Effector memory CD8-positive, alpha-beta T cell (primary cell): ENCODE data around the gene PIK3C2G.

Experiments
- ATAC-seq: fragments of 150-1000 bp; cut with Tn5 transposase; replicated peaks from 2 replicates; pipeline ENCODE4 v1.10.0; 2021; ENCODE audit warnings: mild to moderate bottlenecking, moderate library complexity
- DNase-seq, 3 experiments: peaks; one replicate each; pipeline ENCODE4 v3.0.0; 2021
- H3K27ac Mint-ChIP-seq, 2 donors: one replicate each; pipeline ENCODE4 v1.8.0; 2022; ENCODE audit warnings: mild to moderate bottlenecking in 2 of 2, mixed read lengths in 2 of 2, moderate library complexity in 2 of 2
- H3K27me3 Mint-ChIP-seq, 2 donors: one replicate each; pipeline ENCODE4 v1.8.0; 2022; ENCODE audit warnings: mixed read lengths in 2 of 2
- H3K36me3 Mint-ChIP-seq: one replicate; pipeline ENCODE4 v1.8.0; 2022; ENCODE audit warnings: mild to moderate bottlenecking, moderate library complexity, mixed read lengths; ENCODE audit not compliant: insufficient read depth
- H3K4me1 Mint-ChIP-seq, 2 donors: one replicate each; pipeline ENCODE4 v1.8.0; 2022; ENCODE audit warnings: low read depth in 2 of 2, mixed read lengths in 2 of 2
- H3K4me3 Mint-ChIP-seq, 2 donors: one replicate each; pipeline ENCODE4 v1.8.0; 2022; ENCODE audit warnings: mild to moderate bottlenecking in 2 of 2, mixed read lengths in 2 of 2, moderate library complexity in 2 of 2
- H3K9me3 Mint-ChIP-seq, 2 donors: one replicate each; pipeline ENCODE4 v1.8.0; 2022; ENCODE audit warnings: mixed read lengths in 2 of 2

The PIK3C2G gene

DNA sequence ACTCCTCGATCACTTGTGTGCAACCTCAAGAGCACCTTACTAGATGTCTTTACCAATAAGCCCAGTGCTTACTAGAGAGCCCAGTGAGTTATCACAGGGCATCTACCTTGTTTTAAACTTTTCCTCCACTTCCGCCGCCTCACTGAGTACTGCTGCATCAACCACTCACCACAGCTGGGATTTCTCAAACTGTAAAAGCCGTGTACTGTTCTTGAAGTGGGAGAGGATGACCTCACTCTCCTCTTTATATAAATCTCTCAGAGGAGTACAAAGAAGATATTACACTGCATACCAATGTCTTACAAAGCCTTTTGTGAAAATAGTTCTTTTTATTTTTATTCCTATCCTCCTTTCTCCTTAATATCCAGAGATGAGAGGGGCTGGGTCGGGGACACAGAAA is 382.4 kb downstream of the PIK3C2G start:
- no peaks in the 10 kb centered on the region for H3K27me3 Mint-ChIP-seq
- no peak for ATAC-seq
- no peak for DNase-seq
- no peaks in the 10 kb centered on the region for H3K9me3 Mint-ChIP-seq
- H3K4me3 Mint-ChIP-seq: no peak overlapping the region
- no peaks in the 10 kb centered on the region for H3K36me3 Mint-ChIP-seq
- H3K27ac Mint-ChIP-seq: no peak overlapping the region
- H3K4me1 Mint-ChIP-seq: no peaks in the 10 kb centered on the region

DNA sequence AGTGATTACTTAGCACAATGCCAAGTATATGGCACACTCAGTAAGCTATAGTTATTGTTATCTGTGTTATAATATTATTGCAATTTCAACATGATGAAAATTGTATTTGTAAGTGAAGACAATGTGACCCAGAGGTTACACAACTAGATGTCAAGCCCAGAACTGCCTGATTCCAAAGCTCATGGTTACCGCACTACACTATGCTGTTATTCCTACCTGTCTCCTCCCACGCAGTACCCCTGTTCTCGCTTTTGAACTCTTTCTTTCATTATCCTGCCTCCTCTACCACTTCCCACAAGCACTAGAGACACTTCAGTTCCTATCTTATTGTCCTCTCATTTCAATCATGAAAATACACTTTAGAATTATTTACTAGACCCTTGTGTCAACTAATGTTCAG is 383.2 kb downstream of the PIK3C2G start:
- DNase-seq (no peak), ATAC-seq (no peak)
- Mint-ChIP-seq H3K27me3 (no peaks in the 10 kb centered on the region), H3K27ac (no peak overlapping the region), H3K9me3 (peaks cover 6 to 8% of the 10 kb centered on the region in 2 donors), H3K36me3 (no peaks in the 10 kb centered on the region), H3K4me3 (no peak overlapping the region), H3K4me1 (no peaks in the 10 kb centered on the region)

DNA sequence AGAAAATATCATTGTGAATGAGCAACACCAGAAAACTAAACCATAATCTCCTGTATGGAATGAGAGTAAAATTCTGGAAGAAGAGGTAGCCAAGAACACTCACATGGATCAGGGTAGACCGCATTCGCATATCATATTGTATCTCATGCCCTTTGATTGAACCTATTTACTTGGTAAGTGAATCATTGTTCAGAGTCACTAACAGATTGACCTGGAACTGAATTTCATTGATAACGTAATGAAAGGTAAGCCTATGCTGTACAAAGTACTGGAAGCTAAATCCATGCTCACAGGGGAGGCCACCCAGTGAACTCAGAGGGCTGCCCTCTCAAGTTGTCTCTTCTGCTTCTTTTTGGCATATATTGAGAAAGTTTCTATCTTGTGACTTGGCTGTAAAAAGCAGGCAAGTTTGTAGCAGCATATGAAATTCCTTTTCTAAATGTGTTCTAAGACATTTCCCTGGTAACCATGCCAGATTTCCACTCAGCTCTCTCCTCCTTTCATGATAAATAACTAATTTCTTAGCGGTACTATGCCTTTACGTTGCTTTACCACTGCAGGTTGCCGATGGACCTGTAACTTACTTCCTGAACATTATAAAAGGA is 385.1 kb downstream of the PIK3C2G start:
- no peaks in the 10 kb centered on the region for H3K27me3 Mint-ChIP-seq
- H3K27ac Mint-ChIP-seq: no peak overlapping the region
- H3K4me1 Mint-ChIP-seq: no peaks in the 10 kb centered on the region
- DNase-seq: no peak
- ATAC-seq: no peak
- H3K36me3 Mint-ChIP-seq: no peaks in the 10 kb centered on the region
- H3K9me3 Mint-ChIP-seq: peaks cover 13 to 16% of the 10 kb centered on the region in 2 donors
- H3K4me3 Mint-ChIP-seq: no peak overlapping the region

DNA sequence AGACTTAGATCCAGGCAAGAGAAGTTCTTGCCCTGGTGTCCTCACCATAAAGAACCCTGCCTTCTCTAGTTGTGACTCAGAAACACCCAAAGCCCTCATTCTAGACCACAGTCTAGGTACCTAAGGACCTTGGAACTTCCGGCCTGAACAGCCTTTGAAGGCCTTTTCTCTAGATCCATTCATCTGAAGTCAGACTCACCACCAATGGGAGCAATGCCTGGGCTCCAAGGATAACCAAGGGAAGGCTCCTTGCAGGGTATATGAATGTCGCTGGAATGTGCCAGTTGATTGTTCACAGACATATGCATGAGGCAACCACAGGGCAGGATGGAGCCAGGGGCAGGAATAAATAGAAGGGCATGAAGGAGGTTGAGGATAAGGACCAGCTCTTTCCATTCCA is 390.2 kb downstream of the PIK3C2G start:
- no peaks in the 10 kb centered on the region for H3K36me3 Mint-ChIP-seq
- H3K4me3 Mint-ChIP-seq: no peak overlapping the region
- DNase-seq: no peak
- H3K9me3 Mint-ChIP-seq: peaks cover 13 to 19% of the 10 kb centered on the region in 2 donors
- H3K27ac Mint-ChIP-seq: no peak overlapping the region
- H3K27me3 Mint-ChIP-seq: no peaks in the 10 kb centered on the region
- H3K4me1 Mint-ChIP-seq: no peaks in the 10 kb centered on the region
- ATAC-seq: no peak

DNA sequence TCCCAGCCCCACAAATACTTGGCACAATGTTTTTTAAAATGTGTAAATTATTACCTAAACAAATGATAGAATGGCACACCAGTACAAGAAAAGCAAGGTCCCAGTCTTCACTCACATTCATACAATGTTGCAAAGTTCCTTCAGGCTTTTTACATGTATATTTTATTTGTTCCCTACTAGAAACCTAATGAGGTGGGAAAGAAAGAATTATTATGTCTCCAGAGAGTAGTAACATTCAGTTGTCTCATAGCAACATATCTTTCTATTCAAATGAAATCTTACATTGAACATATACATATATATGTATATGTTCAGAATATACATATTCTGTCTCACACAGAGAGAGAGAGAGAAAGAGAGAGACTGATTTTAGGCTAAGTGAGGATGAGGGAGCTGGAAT is 391.3 kb downstream of the PIK3C2G start:
- Mint-ChIP-seq H3K4me1 (no peaks in the 10 kb centered on the region), H3K4me3 (no peak overlapping the region), H3K9me3 (peaks cover 13 to 20% of the 10 kb centered on the region in 2 donors), H3K36me3 (no peaks in the 10 kb centered on the region), H3K27ac (no peak overlapping the region), H3K27me3 (no peaks in the 10 kb centered on the region)
- no peak for ATAC-seq
- DNase-seq: no peak

DNA sequence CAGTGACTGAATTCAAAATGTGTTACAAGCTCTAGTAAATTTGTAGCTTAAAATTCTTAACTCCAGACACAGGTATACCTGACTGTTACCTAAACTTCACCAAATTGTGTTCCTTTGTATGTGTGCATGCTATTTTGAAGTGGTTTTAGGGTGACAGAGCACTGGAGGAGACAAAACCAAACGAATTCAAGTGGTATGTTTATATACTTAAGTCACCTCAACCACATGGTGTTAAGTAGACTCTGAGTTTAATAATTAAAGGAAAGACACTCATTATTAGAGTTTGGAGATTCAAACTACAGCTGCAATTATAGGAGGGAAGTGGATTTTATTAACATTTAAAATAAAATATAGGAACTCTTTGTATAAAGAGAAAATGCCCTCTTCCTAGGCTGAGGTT is 392.1 kb downstream of the PIK3C2G start:
- DNase-seq (no peak), ATAC-seq (no peak)
- H3K27ac Mint-ChIP-seq: no peak overlapping the region
- H3K4me1 Mint-ChIP-seq: no peaks in the 10 kb centered on the region
- peaks cover 13 to 20% of the 10 kb centered on the region in 2 donors for H3K9me3 Mint-ChIP-seq
- no peak overlapping the region for H3K4me3 Mint-ChIP-seq
- H3K36me3 Mint-ChIP-seq: no peaks in the 10 kb centered on the region
- no peaks in the 10 kb centered on the region for H3K27me3 Mint-ChIP-seq

DNA sequence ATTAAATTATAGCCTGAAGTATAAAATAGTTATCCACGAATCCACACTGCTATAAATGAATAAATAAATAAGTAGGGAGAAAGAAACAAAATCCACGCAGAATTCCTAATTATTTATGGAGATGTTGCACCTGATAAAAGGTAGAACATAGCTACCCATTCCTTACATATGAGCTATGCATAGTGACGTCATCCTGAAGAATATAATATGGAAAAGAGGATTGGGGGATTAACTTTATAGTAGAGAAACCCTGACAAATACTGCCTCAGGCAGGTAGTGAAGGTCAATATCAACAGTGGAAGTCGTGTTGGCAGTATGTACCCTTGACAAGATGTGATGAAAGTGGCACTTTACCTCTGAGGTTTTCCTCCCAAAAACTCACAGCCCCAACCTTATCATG is 394.0 kb downstream of the PIK3C2G start:
- Mint-ChIP-seq H3K36me3 (no peaks in the 10 kb centered on the region), H3K9me3 (peaks cover 4 to 10% of the 10 kb centered on the region in 2 donors), H3K4me3 (no peak overlapping the region), H3K27ac (no peak overlapping the region), H3K27me3 (no peaks in the 10 kb centered on the region), H3K4me1 (no peaks in the 10 kb centered on the region)
- ATAC-seq: no peak
- no peak for DNase-seq

DNA sequence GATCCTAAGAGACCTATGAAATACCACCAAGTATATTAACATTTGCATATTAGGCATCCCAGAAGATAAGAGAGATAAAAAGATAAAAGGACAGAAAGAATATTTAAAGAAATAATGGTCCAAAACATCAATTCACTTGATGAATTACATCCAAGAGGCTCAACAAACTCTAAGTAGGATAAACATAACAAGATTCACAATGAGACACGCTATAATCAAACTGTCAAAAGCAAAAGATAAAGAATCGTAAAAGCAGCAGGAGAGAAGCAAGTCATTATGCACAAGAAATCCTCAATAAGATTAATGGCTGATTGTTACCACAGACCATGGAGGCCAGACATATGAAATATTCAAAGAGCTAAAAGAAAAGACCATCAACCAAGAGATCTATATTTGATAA is 396.9 kb downstream of the PIK3C2G start:
- DNase-seq: no peak
- Mint-ChIP-seq H3K4me1 (no peaks in the 10 kb centered on the region), H3K27me3 (no peaks in the 10 kb centered on the region), H3K36me3 (no peaks in the 10 kb centered on the region), H3K27ac (no peak overlapping the region), H3K4me3 (no peak overlapping the region), H3K9me3 (peaks cover 7 to 14% of the 10 kb centered on the region in 2 donors)
- ATAC-seq: no peak

DNA sequence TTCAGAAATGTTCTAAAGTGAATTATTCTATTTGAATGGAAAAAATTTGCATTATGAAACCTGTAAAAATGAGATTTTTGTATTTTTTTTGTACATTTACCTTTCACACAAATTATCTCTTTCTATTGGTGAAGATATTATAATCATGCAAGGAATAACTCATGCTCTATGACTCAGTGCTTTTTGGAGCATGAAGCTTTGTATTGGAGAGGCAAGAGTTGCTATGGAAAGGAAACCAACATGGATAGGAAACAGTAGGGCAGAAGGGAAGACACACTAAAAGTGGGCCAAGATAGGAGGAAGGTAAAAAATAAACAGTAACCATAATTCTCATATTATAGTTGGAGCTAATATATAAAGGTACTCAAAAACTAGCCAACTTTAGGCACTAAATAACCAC is 397.5 kb downstream of the PIK3C2G start:
- Mint-ChIP-seq H3K27me3 (no peaks in the 10 kb centered on the region), H3K4me1 (no peaks in the 10 kb centered on the region), H3K4me3 (no peak overlapping the region), H3K9me3 (peaks cover 8 to 14% of the 10 kb centered on the region in 2 donors), H3K36me3 (no peaks in the 10 kb centered on the region), H3K27ac (no peak overlapping the region)
- no peak for DNase-seq
- ATAC-seq: no peak

DNA sequence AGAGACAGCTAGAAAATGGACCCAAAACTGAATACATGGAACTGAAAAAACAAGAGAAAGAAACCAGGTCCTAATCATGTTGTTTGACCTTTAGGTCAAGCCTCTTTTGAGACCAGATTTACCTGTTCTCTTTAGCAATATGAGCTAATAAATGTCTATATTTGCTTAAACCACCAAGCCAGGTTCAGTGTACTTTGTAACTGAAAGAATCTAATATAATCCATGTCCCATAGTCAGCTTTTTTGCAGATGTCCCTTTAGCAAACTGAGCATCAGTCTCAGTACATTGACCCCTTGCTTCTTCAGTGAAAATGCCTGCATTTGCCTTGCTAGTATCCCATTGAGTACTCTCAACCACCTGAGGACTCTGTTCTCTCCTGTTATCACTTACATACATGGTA is 414.8 kb downstream of the PIK3C2G start:
- Mint-ChIP-seq H3K36me3 (no peaks in the 10 kb centered on the region), H3K9me3 (peaks cover 8 to 13% of the 10 kb centered on the region in 2 donors), H3K4me1 (no peaks in the 10 kb centered on the region), H3K4me3 (no peak overlapping the region), H3K27ac (no peak overlapping the region), H3K27me3 (no peaks in the 10 kb centered on the region)
- ATAC-seq (no peak), DNase-seq (no peak)

DNA sequence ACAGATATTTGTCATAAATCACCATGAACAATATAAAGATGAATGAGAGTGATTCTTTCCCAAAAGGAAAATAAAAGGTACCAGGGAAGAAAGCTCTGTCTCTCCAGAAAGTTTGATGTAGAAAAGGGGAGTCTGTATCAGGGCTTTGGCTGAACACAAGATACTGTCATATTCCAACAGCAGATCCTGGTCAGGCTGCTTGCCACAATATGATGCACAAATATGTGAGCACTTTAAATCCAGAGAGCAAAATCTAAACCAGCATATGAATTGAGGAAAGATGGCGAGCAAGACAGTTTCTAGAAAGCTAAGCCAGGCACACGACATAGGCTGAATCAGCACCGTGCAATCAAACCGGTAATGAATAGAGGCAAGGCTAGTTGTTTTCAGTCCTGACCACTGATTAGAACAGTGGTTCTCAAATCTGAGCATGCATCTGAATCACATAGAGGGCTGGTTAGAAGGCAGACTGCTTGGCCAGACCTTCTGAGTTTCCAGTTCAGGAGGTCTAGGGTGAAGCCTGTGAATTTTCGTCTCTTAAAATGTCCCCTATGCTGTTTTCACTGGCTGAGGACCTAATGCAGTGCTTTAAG is 415.8 kb downstream of the PIK3C2G start:
- Mint-ChIP-seq H3K27me3 (no peaks in the 10 kb centered on the region), H3K4me3 (no peak overlapping the region), H3K9me3 (peaks cover 7 to 13% of the 10 kb centered on the region in 2 donors), H3K36me3 (no peaks in the 10 kb centered on the region), H3K4me1 (no peaks in the 10 kb centered on the region), H3K27ac (no peak overlapping the region)
- DNase-seq: no peak
- no peak for ATAC-seq

DNA sequence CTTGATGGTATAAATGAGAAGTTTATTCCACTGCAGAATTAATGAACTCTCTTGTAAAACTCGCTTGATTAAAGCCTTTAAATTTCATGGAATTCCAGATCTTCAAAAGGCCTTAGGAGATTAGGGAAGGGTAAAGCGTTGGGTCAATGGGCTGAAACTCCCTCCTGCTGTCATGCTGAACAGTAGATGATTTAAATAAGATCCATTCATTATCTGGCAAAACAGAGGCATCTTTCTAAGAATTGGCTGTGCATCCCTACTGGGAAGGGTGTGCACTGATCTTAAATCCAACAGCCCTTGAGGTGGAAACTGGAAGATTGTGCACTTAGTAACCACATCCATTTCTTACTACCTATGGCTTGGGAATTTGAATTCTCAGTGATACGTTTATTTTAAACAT is 420.5 kb downstream of the PIK3C2G start:
- DNase-seq (no peak), ATAC-seq (no peak)
- H3K27me3 Mint-ChIP-seq: no peaks in the 10 kb centered on the region
- no peak overlapping the region for H3K4me3 Mint-ChIP-seq
- H3K4me1 Mint-ChIP-seq: no peaks in the 10 kb centered on the region
- no peaks in the 10 kb centered on the region for H3K36me3 Mint-ChIP-seq
- H3K27ac Mint-ChIP-seq: no peak overlapping the region
- H3K9me3 Mint-ChIP-seq: peaks cover 0 to 4% of the 10 kb centered on the region in 2 donors

DNA sequence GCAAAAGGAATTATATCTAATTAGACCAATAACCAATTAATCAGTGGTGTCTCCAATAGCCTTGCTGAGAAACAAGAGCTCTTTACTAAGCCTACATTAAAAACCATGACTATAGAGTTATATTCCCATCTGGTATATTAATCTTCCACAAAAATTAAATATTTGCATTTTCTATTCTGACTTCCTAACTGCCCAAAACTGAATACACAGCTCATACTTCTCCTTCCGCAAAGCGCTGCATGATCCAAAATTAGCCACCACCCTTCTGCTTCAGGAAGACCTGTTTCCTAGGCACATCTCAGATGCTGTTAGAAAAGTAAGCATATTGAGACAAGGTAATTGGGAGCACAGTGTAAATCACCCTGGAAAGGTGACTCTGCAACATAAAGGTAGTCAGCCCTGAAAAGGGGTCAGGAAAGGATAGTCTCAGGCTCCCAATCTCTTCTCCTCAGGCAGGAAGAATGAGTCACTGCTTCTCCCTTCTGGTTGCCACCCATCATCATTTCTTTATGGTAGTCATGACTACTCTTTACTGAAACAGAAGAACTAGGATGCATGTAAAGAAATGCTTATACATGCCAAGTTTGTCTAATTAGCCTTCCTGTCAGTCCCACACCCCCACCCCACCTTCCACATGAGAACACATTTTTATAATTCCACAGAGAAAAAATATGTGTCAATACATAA is 422.2 kb downstream of the PIK3C2G start:
- H3K4me3 Mint-ChIP-seq: no peak overlapping the region
- no peaks in the 10 kb centered on the region for H3K4me1 Mint-ChIP-seq
- DNase-seq: no peak
- H3K9me3 Mint-ChIP-seq: peaks cover 0 to 1% of the 10 kb centered on the region in 2 donors
- H3K36me3 Mint-ChIP-seq: no peaks in the 10 kb centered on the region
- no peaks in the 10 kb centered on the region for H3K27me3 Mint-ChIP-seq
- no peak overlapping the region for H3K27ac Mint-ChIP-seq
- no peak for ATAC-seq

DNA sequence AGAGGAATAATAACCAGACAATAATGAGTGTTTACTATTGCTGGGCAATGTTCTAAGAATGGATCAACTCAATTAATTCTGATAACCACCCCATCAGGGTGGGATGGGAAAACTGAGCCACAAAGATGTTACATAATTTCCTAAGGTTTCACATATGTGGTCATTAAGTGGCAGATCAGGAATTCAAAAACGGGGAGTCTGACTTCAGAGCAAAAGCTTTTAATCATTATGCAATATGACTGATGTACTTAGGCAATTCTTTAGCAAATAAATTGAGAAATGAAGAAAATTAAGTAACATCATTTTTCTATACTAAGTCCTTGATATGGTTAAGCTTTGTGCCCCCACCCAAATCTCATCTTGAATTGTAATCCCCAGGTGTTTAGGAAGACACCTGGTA is 423.1 kb downstream of the PIK3C2G start:
- no peak for DNase-seq
- Mint-ChIP-seq H3K36me3 (no peaks in the 10 kb centered on the region), H3K4me1 (no peaks in the 10 kb centered on the region), H3K9me3 (peaks cover 0 to 1% of the 10 kb centered on the region in 2 donors), H3K4me3 (no peak overlapping the region), H3K27me3 (no peaks in the 10 kb centered on the region), H3K27ac (no peak overlapping the region)
- no peak for ATAC-seq
